ENCODE data around the gene TMEM185A.

- no peak for TF ChIP-seq GATAD2B (conservative IDR thresholded peaks at IDR 0.05; ENCODE audit: low read depth)
- no peak for TF ChIP-seq CTCF (IDR thresholded peaks at IDR 0.05 in 2 of 3, conservative IDR thresholded peaks at IDR 0.05 in 1 of 3; ENCODE audit: control insufficient read depth in 2 of 3, extremely low read depth in 1 of 3, insufficient read depth in 1 of 3, low read depth in 3 of 3, low read length in 3 of 3)
These were observed 58.8 kb downstream of the TMEM185A start for GRCh38 chrX:149572743-149573142.

All from GM12878 (cell line).